HK-2 (cell line): ENCODE measurements around the gene PODXL.

Experiments
- DNase-seq: peaks from one replicate; pipeline ENCODE4 v3.0.0-alpha.2; 2018; ENCODE audit not compliant: unreplicated experiment

Gene PODXL

DNA sequence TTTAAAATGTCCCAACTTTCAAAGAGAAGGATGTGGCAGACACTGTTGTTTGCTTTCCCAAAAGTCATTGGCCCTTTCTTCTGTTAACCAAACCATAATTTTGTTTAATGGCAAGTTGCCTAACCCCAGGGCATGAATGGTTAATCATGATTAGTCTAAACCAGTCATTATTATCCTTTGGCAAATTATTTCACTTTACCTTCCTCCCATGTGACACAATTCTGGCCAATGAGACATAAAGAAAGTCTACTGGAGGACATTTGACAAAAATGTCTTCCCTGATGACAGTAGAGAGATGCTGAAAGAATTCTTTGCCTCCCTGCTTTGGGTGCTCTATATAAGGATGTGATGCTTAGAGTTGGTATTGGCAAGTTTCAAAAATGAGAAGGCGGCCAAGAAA is 101.9 kb downstream of the PODXL start:
- DNase-seq, result no peak
